H1 (cell line): ENCODE data around the gene EHD4.

Experiments
- JUND ChIP-seq: IDR thresholded peaks from 2 replicates; pipeline ENCODE4 v1.6.1; 2011; ENCODE audit warnings: mild to moderate bottlenecking, improper control_type of control experiment, low read length
- NANOG ChIP-seq: IDR thresholded peaks from 2 replicates; pipeline ENCODE4 v1.6.1; 2011; ENCODE audit warnings: low read length, low read depth, mild to moderate bottlenecking, inconsistent platforms; ENCODE audit not compliant: insufficient read depth, poor library complexity, severe bottlenecking
- POLR2A ChIP-seq, 2 experiments: IDR thresholded peaks; 1 replicate in 1 of 2; 2 replicates in 1 of 2; pipeline ENCODE4 v1.6.1; 2011; ENCODE audit warnings: low read depth in 2 of 2, low read length in 2 of 2, mild to moderate bottlenecking in 2 of 2; ENCODE audit errors: control extremely low read depth in 1 of 2
- SIN3A ChIP-seq, 2 experiments: IDR thresholded peaks in 1 of 2; conservative IDR thresholded peaks in 1 of 2; 2 replicates each; pipeline ENCODE4 v1.6.1; 2011 to 2012; ENCODE audit warnings: low read length in 2 of 2, improper control_type of control experiment in 1 of 2, low read depth in 1 of 2, mild to moderate bottlenecking in 1 of 2
- TCF12 ChIP-seq: IDR thresholded peaks from 2 replicates; pipeline ENCODE4 v1.6.1; 2011; ENCODE audit warnings: low read depth, mild to moderate bottlenecking, low read length
- YY1 ChIP-seq: IDR thresholded peaks from 2 replicates; pipeline ENCODE4 v1.6.1; 2011; ENCODE audit warnings: low read depth, mild to moderate bottlenecking, low read length
- TF ChIP-seq, protein P1 (sequence below), 3 experiments: IDR thresholded peaks; 1 replicate in 2 of 3; 2 replicates in 1 of 3; pipeline versions ENCODE4 v1.5.1 to v1.6.1; 2011; ENCODE audit warnings: low read length in 3 of 3, mild to moderate bottlenecking in 3 of 3, inconsistent platforms in 2 of 3, low read depth in 1 of 3, moderate library complexity in 1 of 3; ENCODE audit not compliant: insufficient read depth in 1 of 3; ENCODE audit errors: control extremely low read depth in 1 of 3

DNA sequence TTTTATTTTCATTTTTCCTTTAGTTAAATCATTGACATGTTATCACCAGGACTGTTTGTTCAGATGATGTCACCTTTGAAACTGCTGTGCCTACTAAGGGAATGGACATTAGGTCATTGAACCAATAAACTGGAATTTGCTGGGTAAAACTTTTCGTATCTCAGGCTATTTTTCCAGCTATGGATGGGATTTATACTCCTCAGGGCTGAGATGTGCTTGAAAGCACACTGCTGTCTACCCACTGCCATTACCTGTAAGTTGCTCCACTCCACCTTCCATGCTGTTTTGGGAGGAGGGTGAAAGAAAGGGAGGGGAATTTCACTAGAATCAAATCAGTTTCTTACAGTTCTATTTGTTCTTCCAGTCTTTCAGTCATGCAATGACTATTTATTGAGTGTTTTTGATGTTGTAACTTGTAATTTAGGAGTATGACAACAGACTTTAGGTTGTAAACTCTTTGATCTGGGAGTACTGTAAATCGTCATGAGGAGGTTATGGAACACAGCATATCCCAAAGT is 11.3 kb downstream of the EHD4 start:
- TF ChIP-seq, protein P1, sequence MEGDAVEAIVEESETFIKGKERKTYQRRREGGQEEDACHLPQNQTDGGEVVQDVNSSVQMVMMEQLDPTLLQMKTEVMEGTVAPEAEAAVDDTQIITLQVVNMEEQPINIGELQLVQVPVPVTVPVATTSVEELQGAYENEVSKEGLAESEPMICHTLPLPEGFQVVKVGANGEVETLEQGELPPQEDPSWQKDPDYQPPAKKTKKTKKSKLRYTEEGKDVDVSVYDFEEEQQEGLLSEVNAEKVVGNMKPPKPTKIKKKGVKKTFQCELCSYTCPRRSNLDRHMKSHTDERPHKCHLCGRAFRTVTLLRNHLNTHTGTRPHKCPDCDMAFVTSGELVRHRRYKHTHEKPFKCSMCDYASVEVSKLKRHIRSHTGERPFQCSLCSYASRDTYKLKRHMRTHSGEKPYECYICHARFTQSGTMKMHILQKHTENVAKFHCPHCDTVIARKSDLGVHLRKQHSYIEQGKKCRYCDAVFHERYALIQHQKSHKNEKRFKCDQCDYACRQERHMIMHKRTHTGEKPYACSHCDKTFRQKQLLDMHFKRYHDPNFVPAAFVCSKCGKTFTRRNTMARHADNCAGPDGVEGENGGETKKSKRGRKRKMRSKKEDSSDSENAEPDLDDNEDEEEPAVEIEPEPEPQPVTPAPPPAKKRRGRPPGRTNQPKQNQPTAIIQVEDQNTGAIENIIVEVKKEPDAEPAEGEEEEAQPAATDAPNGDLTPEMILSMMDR (IDR thresholded peaks at IDR 0.05; ENCODE audit: control extremely low read depth in 1 of 3, insufficient read depth in 1 of 3, low read depth in 1 of 3, low read length in 3 of 3), result no peak
- no peak for TF ChIP-seq JUND
- TF ChIP-seq TCF12, result no peak
- no peak for TF ChIP-seq POLR2A (IDR thresholded peaks at IDR 0.05; ENCODE audit: control extremely low read depth in 1 of 2, low read depth in 2 of 2, low read length in 2 of 2)
- no peak for TF ChIP-seq YY1
- no peak for TF ChIP-seq NANOG
- no peak for TF ChIP-seq SIN3A (conservative IDR thresholded peaks at IDR 0.05 in 1 of 2, IDR thresholded peaks at IDR 0.05 in 1 of 2; ENCODE audit: low read depth in 1 of 2, low read length in 2 of 2)
